GM12878 (cell line): ENCODE results near the gene CREBBP. TPM values are rescaled to one million over a fixed set of nuclear protein-coding genes. Genes with fewer than 3 reads are reported as not detected.

Source experiments
- ATAC-seq: fragments of 200-7000 bp; cut with Tn5 transposase; 3 replicates; pipeline ENCODE4 v1.9.1; 2020; ENCODE audit warnings: mild to moderate bottlenecking, moderate library complexity
- BruUV-seq: library from RNA; stranded (reverse); fragments of 400-500 nt; replicated peaks from 2 replicates; lab custom pipeline; 2021; lab: Mats Ljungman, UMichigan
- CTCF ChIA-PET: fragments of 300-600 bp; sonication (Branson Sonifier 250); formaldehyde crosslinking; extraction: SDS; loops from one replicate; lab custom pipeline; 2021; ENCODE audit warnings: inconsistent platforms; lab: Yijun Ruan, JAX
- POLR2A ChIA-PET: fragments of 350-600 bp; formaldehyde crosslinking; extraction: SDS; loops from one replicate; lab custom pipeline; 2021; ENCODE audit warnings: inconsistent platforms; lab: Charles Lee
- RAD21 ChIA-PET: fragments of 300-600 bp; sonication (Branson Sonifier 250); formaldehyde crosslinking; loops from one replicate; lab custom pipeline; 2023; ENCODE audit warnings: antibody characterized with exemption; ENCODE audit not compliant: unreplicated experiment; lab: Charles Lee
- SMC1A ChIA-PET: fragments of 300-600 bp; sonication (Branson Sonifier 250); formaldehyde crosslinking; loops from one replicate; lab custom pipeline; 2023; ENCODE audit not compliant: unreplicated experiment, uncharacterized antibody; lab: Charles Lee
- DNase-seq: peaks from one replicate; pipeline ENCODE4 v3.0.0-alpha.2; 2011; ENCODE audit warnings: low read depth, low spot score
- FAIRE-seq: peaks from 3 replicates; lab custom pipeline; 2011; peaks lifted over from hg19 to GRCh38; lab: Jason Lieb, UNC
- H2AFZ ChIP-seq: 2 replicates; pipeline ENCODE4 v1.6.0; 2011; ENCODE audit warnings: low read depth, low read length, control low read depth; ENCODE audit not compliant: control insufficient read depth
- H3K27ac ChIP-seq: 2 replicates; pipeline ENCODE4 v1.5.1; 2011; ENCODE audit warnings: control low read depth; ENCODE audit not compliant: control insufficient read depth, insufficient read depth
- H3K27me3 ChIP-seq, 2 experiments: replicated peaks in 1 of 2; 2 replicates each; pipeline versions ENCODE4 v1.6.0 to v1.6.1; 2011; ENCODE audit warnings: low read length in 1 of 2; ENCODE audit not compliant: control insufficient read depth in 2 of 2, insufficient read depth in 2 of 2
- H3K36me3 ChIP-seq, 2 experiments: 2 replicates each; pipeline ENCODE4 v1.5.1; 2011; ENCODE audit warnings: low read length in 1 of 2; ENCODE audit not compliant: control insufficient read depth in 2 of 2, insufficient read depth in 2 of 2
- H3K4me1 ChIP-seq: 2 replicates; pipeline ENCODE4 v1.6.1; 2011; ENCODE audit warnings: mild to moderate bottlenecking, low read length, moderate library complexity, mixed read lengths; ENCODE audit not compliant: control insufficient read depth, insufficient read depth
- H3K4me2 ChIP-seq: 2 replicates; pipeline ENCODE4 v1.6.0; 2011; ENCODE audit warnings: control low read depth; ENCODE audit not compliant: control insufficient read depth, insufficient read depth
- H3K4me3 ChIP-seq: fragments of 200-600 bp; sonication (generic); 2 replicates; pipeline ENCODE4 v1.5.1; 2016
- H3K79me2 ChIP-seq: 2 replicates; pipeline ENCODE4 v1.6.0; 2011; ENCODE audit warnings: low read length; ENCODE audit not compliant: control insufficient read depth, insufficient read depth
- H3K9ac ChIP-seq: 2 replicates; pipeline ENCODE4 v1.8.0; 2011; ENCODE audit warnings: low read length, control low read depth, mixed read lengths; ENCODE audit not compliant: control insufficient read depth, insufficient read depth
- H3K9me3 ChIP-seq: replicated peaks from 3 replicates; pipeline ENCODE4 v1.5.1; 2011; ENCODE audit warnings: mild to moderate bottlenecking, low read length; ENCODE audit not compliant: control insufficient read depth, insufficient read depth
- H4K20me1 ChIP-seq: 2 replicates; pipeline ENCODE4 v1.6.0; 2011; ENCODE audit not compliant: control insufficient read depth, insufficient read depth
- BCLAF1 ChIP-seq: fragments of 450-650 bp; IDR thresholded peaks from 2 replicates; pipeline ENCODE4 v1.6.1; 2017; ENCODE audit warnings: antibody characterized with exemption, mild to moderate bottlenecking, moderate library complexity
- EP300 ChIP-seq, 2 experiments: fragments of 150-350 bp in 1 of 2; IDR thresholded peaks; 2 replicates each; pipeline ENCODE4 v1.6.1; 2011 to 2012; ENCODE audit warnings: low read depth in 2 of 2, low read length in 2 of 2, borderline replicate concordance in 1 of 2, improper control_type of control experiment in 1 of 2, inconsistent platforms in 1 of 2; ENCODE audit not compliant: control insufficient read depth in 1 of 2
- SRF ChIP-seq, 2 experiments: IDR thresholded peaks; 2 replicates each; pipeline ENCODE4 v1.6.1; 2011; ENCODE audit warnings: low read depth in 2 of 2, low read length in 2 of 2, mild to moderate bottlenecking in 1 of 2, moderate library complexity in 1 of 2
- TBL1XR1 ChIP-seq: IDR thresholded peaks from 2 replicates; pipeline ENCODE4 v1.6.1; 2012; ENCODE audit warnings: low read depth, low read length, improper control_type of control experiment
- USF1 ChIP-seq: IDR thresholded peaks from 2 replicates; pipeline ENCODE4 v1.6.1; 2011; ENCODE audit warnings: borderline replicate concordance, low read depth, mild to moderate bottlenecking, moderate library complexity, mixed read lengths, low read length; ENCODE audit not compliant: insufficient read depth; ENCODE audit errors: extremely low read length
- ZBTB11 ChIP-seq: fragments of 450-650 bp; formaldehyde crosslinking; IDR thresholded peaks from 2 replicates; pipeline ENCODE4 v1.5.0; 2022; ENCODE audit warnings: mild to moderate bottlenecking, missing genetic modification characterization
- ZNF207 ChIP-seq: fragments of 450-650 bp; IDR thresholded peaks from 2 replicates; pipeline ENCODE4 v1.6.1; 2014; ENCODE audit warnings: antibody characterized with exemption, mild to moderate bottlenecking, borderline replicate concordance
- ZNF24 ChIP-seq: fragments of 450-650 bp; IDR thresholded peaks from 2 replicates; pipeline ENCODE4 v1.6.1; 2017; ENCODE audit warnings: antibody characterized with exemption, mild to moderate bottlenecking
- WGBS: methylation state at CpG from one replicate; pipeline ENCODE4 v1.1.6; 2016; ENCODE audit warnings: low lambda C conversion rate; ENCODE audit not compliant: insufficient replicate concordance, insufficient coverage; ENCODE audit errors: missing lambda C conversion rate; 5-methylcytosine and 5-hydroxymethylcytosine counted together
- in situ Hi-C: fragments of 300-500 bp; cut with MboI; formaldehyde crosslinking; loops from 9 replicates; pipeline ENCODE4 v1.14.3; 2018; ENCODE audit warnings: mixed read lengths
- intact Hi-C: fragments of 100-400 bp; cut with micrococcal nuclease; formaldehyde crosslinking; loops from one replicate; pipeline ENCODE4 v1.14.2; 2022; ENCODE audit not compliant: unreplicated experiment
- polyA plus RNA-seq, 11 experiments: library from polyadenylated mRNA; depleted of rRNA in 4 of 11; unstranded in 6 of 11; stranded (reverse) in 5 of 11; fragments of >200 nt; fragmentation: Nextera tagmentation in 4 of 11; fragmentation: Illumina TruSeq in 1 of 11; extraction: Ambion mirVana in 4 of 11; extraction: Trizol in 1 of 11; gene quantifications; 1 replicate in 1 of 11; 2 replicates in 10 of 11; pipeline versions ENCODE4 v1.2.1 to v1.2.3, GENCODE V29; 2011 to 2016; ENCODE audit warnings: inconsistent platforms in 2 of 11, missing spikeins in 2 of 11, low read depth in 1 of 11
- total RNA-seq, 4 experiments: library from RNA; depleted of rRNA in 3 of 4; stranded (reverse); fragments of >200 nt in 3 of 4; fragmentation: Illumina TruSeq in 1 of 4; extraction: Trizol in 1 of 4; gene quantifications; 2 replicates each; pipeline versions ENCODE4 v1.2.1 to v1.2.3, GENCODE V29; 2013 to 2021

The CREBBP gene
- total and polyA plus RNA-seq, 10 of the 15 experiments (the other 5 are each of a cell fraction or from before 2014, with no cell fraction given) = 3.4 to 32.7 (median 7.9) TPM

GRCh38 chr16:3739636-3740035, 140.9 kb downstream of the CREBBP start:
- Histone ChIP-seq H3K4me1 (no peaks in the 10 kb centered on the region), H3K4me3 (no peak overlapping the region), H3K27me3 (no peaks in the 10 kb centered on the region), H3K9ac (no peak overlapping the region), H3K36me3 (peaks cover 24 to 42% of the 10 kb centered on the region in 2 experiments), H4K20me1 (no peaks in the 10 kb centered on the region; the same call in 1 of the 2 replicates), H3K9me3 (no peaks in the 10 kb centered on the region), H3K4me2 (no peak overlapping the region), H2AFZ (no peak overlapping the region), H3K79me2 (no peaks in the 10 kb centered on the region), H3K27ac (no peak overlapping the region)
- intact Hi-C loops (no loop called here), in situ Hi-C loops (no loop called here)
- POLR2A ChIA-PET = no interaction called here
- RAD21 ChIA-PET = no interaction called here
- no peak for FAIRE-seq
- TF ChIP-seq SRF (IDR thresholded peaks at IDR 0.05; ENCODE audit: low read depth in 2 of 2, low read length in 2 of 2) (no peak), ZNF24 (no peak), USF1 (no peak), TBL1XR1 (no peak)
- ATAC-seq = no peak
- DNase-seq = no peak
- BruUV-seq = no TSS peak
- WGBS = 92% methylated on average over 9 of the region's 9 CpGs
- SMC1A ChIA-PET = no interaction called here
- CTCF ChIA-PET = no interaction called here

- Histone ChIP-seq H2AFZ (no peak overlapping the region), H3K36me3 (peaks cover 28 to 43% of the 10 kb centered on the region in 2 experiments), H3K27me3 (no peaks in the 10 kb centered on the region), H3K79me2 (no peaks in the 10 kb centered on the region), H3K9me3 (no peaks in the 10 kb centered on the region), H3K4me3 (no peak overlapping the region), H3K4me2 (no peak overlapping the region), H3K9ac (no peak overlapping the region), H3K4me1 (no peaks in the 10 kb centered on the region), H3K27ac (no peak overlapping the region), H4K20me1 (no peaks in the 10 kb centered on the region; the same call in 1 of the 2 replicates)
- DNase-seq = no peak
- ChIA-PET RAD21 (no interaction called here), SMC1A (interaction anchor here (1.8 kb wide), 1 partner anchor 10 kb away, joined by 3 read pairs; no protein-coding TSS in a partner anchor), POLR2A (no interaction called here), CTCF (interaction anchor here (0.6 kb wide), 1 partner anchor 107 kb away, joined by 4 read pairs; no protein-coding TSS in a partner anchor)
- ATAC-seq = no peak
- 100% methylated on average over 8 of the region's 8 CpGs for WGBS
- in situ Hi-C loops (no loop called here), intact Hi-C loops (no loop called here)
- no TSS peak for BruUV-seq
- no peak for FAIRE-seq
- TF ChIP-seq ZBTB11 (CRISPR knock-in tag) (no peak), ZNF207 (no peak), BCLAF1 (no peak), EP300 (IDR thresholded peaks at IDR 0.05; ENCODE audit: borderline replicate concordance in 1 of 2, control insufficient read depth in 1 of 2, low read depth in 2 of 2, low read length in 2 of 2) (no peak)
These were observed 142.0 kb downstream of the CREBBP start for GRCh38 chr16:3738541-3738940.
